ENCODE measurements around the gene CCDC85C. TPM values are rescaled to one million over a fixed set of nuclear protein-coding genes. Genes with fewer than 3 reads are reported as not detected.
A peak's percentile ranks its signal among the peaks of the same experiment; 100 is the strongest.

The CCDC85C gene
- total RNA-seq, 6 experiments from 2014 or later: 31.3 to 41.4 (median 34.3) TPM

DNA sequence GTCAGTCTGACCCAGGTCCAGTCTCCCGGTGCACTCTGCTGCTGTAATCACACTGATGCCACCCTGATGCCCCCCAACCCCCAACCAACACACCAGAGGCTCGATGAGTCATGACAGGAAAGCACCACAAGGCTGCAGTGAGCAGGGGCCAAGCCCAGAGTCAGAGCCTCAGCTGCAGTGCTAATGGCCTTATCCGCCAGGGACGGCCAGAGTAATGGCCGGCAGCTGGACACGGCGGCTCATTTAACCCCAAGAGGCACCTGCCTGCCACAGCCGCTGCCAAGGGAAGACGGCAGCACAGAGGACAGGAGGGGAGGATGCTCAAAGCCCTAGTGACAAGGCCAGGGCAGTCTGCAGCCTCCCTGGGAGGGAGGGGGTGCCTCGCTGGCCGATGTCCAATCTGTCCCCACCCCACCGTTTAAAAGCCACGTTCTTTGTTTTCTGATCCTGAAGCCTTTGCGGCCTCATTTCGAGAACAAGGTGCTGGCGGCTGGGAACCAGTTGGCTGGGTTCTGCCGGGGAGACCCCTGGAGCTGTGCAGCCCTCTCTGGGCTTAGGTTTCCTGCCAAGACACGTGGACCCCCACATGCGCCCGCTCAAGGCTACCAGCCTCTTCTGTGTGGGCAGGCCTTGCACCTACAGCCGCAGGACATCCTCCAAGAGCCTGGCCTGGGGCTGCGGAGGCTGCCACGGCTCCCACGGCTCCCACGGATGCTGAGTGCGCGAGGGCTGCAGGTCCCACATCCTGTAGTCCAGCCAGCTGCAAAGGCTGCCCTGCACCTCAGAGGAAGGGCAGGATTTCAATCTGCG, 13.1 kb downstream of the CCDC85C start:
- no peaks in the 10 kb centered on the region; the same call in 1 of the 2 replicates for H3K27me3 Mint-ChIP-seq (ENCODE audit: insufficient read depth)
- TF ChIP-seq, protein P1, sequence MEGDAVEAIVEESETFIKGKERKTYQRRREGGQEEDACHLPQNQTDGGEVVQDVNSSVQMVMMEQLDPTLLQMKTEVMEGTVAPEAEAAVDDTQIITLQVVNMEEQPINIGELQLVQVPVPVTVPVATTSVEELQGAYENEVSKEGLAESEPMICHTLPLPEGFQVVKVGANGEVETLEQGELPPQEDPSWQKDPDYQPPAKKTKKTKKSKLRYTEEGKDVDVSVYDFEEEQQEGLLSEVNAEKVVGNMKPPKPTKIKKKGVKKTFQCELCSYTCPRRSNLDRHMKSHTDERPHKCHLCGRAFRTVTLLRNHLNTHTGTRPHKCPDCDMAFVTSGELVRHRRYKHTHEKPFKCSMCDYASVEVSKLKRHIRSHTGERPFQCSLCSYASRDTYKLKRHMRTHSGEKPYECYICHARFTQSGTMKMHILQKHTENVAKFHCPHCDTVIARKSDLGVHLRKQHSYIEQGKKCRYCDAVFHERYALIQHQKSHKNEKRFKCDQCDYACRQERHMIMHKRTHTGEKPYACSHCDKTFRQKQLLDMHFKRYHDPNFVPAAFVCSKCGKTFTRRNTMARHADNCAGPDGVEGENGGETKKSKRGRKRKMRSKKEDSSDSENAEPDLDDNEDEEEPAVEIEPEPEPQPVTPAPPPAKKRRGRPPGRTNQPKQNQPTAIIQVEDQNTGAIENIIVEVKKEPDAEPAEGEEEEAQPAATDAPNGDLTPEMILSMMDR (IDR thresholded peaks at IDR 0.05): no peak
- peaks cover 69% of the 10 kb centered on the region for H3K4me1 Mint-ChIP-seq (ENCODE audit: low read depth)
- H3K9me3 Mint-ChIP-seq: no peaks in the 10 kb centered on the region
- H3K36me3 Mint-ChIP-seq (ENCODE audit: low read depth): no peaks in the 10 kb centered on the region
- DNase-seq: peak; percentile 51
- peak overlapping the region; percentile 53; the same call in 1 of the 2 replicates for H3K4me3 Mint-ChIP-seq
- H3K27ac Mint-ChIP-seq: peak overlapping the region; percentile 18; the same call in 1 of the 2 replicates

DNA sequence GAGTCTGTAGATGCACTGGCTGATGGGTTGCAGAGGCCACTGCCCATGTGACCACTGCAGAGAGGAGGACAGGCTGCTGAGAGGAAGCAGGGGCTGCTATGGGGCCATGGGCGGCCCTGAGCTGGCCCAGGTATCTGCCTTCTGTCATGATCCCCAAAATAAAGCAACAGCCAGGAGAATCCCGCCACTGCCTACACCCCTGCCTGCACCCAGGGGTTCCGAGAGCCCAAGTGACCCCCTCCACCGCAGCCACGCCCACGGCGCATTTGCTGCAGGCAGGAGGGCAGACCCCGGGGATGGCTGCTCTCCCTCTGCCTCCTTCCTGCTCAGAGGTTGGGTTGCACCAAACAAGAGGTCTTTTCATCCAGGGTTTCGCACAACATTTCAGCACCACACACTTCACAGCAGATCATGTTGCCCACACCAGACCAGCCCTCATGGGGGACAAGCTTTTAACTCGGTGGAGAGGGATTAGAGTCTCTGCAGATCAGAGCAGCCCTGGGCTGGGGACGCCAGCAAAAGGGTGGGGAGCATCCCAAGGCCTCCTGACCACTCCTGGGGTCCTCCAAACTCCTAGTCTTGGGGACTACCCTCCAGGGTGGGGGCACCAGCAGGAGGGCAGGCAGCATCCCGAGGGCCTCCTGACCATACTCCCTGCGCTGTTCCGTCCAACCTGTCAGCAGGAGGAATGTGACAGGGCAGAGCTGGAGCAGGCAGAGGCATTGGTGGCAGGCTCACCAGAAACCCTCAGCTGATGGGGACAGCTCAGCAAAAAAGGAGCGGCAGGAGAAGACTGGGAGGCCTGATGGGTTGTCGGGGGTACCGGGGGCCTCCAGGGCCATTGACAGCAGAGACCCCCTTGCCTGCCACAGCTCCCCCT, 14.1 kb downstream of the CCDC85C start:
- TF ChIP-seq, protein P1 (IDR thresholded peaks at IDR 0.05): no peak

DNA sequence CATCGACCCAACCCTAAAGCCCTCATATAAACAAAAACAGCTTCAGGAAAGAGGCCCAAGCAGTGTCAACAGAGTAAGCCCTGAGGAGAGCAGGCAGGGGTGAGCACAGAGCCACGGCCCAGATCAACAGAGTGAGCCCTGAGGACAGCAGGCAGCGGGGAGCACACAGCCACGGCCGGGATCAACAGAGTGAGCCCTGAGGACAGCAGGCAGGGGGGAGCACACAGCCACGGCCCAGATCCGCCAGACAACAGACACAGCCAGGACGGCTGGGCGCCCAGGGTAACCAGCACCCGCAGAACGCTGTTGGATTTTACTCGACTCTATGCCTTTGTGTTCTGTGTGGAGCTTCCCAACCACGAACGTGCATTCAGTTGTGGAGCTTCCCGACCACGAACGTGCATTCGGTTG, 15.0 kb downstream of the CCDC85C start:
- H3K36me3 Mint-ChIP-seq (ENCODE audit: low read depth): no peaks in the 10 kb centered on the region
- H3K27me3 Mint-ChIP-seq (ENCODE audit: insufficient read depth): no peaks in the 10 kb centered on the region; the same call in 1 of the 2 replicates
- H3K4me1 Mint-ChIP-seq (ENCODE audit: low read depth): peaks cover 69% of the 10 kb centered on the region
- no peaks in the 10 kb centered on the region for H3K9me3 Mint-ChIP-seq
- peak overlapping the region; percentile 66 for H3K27ac Mint-ChIP-seq
- DNase-seq: no peak
- TF ChIP-seq, protein P1 (IDR thresholded peaks at IDR 0.05): no peak
- H3K4me3 Mint-ChIP-seq: no peak overlapping the region

More for the DNA sequence above, 14.1 kb downstream of the CCDC85C start:
- H3K36me3 Mint-ChIP-seq (ENCODE audit: low read depth): no peaks in the 10 kb centered on the region
- no peaks in the 10 kb centered on the region; the same call in 1 of the 2 replicates for H3K27me3 Mint-ChIP-seq (ENCODE audit: insufficient read depth)
- DNase-seq: no peak
- H3K4me1 Mint-ChIP-seq (ENCODE audit: low read depth): peaks cover 69% of the 10 kb centered on the region
- H3K4me3 Mint-ChIP-seq: no peak overlapping the region
- H3K9me3 Mint-ChIP-seq: no peaks in the 10 kb centered on the region
- no peak overlapping the region for H3K27ac Mint-ChIP-seq

DNA sequence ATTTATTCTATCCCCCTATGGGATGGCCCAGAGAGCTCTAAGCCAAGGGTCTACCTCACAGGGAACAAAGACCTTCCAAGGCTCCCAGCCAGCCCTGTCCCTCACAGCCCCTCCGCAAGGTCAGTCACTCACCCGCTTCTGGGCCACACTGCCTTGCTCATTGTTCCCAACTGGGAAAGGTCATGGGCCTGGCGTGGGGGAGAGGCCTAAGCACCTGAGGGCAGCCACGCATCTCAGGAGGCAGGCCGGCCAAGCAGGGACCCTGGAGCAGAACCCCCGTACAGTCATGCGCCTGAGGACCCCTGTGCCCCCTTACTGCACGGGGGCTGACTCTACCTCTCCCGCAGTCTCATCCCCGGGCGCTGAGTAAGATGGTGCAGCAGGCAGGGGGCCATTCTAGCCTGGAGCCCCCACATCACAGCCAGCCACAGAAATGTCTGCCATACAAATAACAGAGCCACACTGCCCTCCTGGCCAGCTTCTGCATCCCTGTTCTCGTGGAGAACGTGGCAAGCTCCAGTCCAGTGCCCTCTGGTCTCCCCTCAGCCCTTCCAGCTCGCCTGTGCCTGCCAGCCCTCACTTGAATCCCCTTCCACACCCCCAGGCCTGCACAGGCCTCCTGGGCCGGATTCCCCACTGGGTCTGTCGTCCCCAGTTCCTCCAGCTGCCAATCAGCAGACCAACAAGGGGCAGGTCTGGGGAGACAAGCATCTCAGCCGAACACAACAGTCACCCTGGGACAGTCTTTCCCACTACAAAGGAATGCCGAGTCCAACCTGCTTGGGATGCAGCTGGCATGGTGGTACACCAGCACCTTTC, 16.3 kb downstream of the CCDC85C start:
- Mint-ChIP-seq H3K36me3 (ENCODE audit: low read depth) (no peaks in the 10 kb centered on the region), H3K4me3 (no peak overlapping the region), H3K27ac (peak overlapping the region; percentile 72), H3K27me3 (ENCODE audit: insufficient read depth) (no peaks in the 10 kb centered on the region; the same call in 1 of the 2 replicates), H3K4me1 (ENCODE audit: low read depth) (peaks cover 72% of the 10 kb centered on the region), H3K9me3 (no peaks in the 10 kb centered on the region)
- TF ChIP-seq, protein P1 (IDR thresholded peaks at IDR 0.05): no peak
- DNase-seq: no peak
